Testis (tissue), 2 donors: ENCODE results near the gene EIF4G3.

Experiments used
- CTCF ChIP-seq, 3 experiments: fragments of 450-650 bp in 2 of 3; fragments of 200-600 bp in 1 of 3; sonication (generic) in 1 of 3; IDR thresholded peaks; one replicate each; pipeline ENCODE4 v1.5.1; 2016 to 2019; ENCODE audit warnings: antibody characterized with exemption in 3 of 3, mild to moderate bottlenecking in 2 of 3, moderate library complexity in 1 of 3
- POLR2A ChIP-seq: fragments of 450-650 bp; IDR thresholded peaks from one replicate; pipeline ENCODE4 v1.6.1; 2017; ENCODE audit warnings: antibody characterized with exemption, mild to moderate bottlenecking, moderate library complexity

GRCh38 chr1:21058035-21058793, 118.5 kb downstream of the EIF4G3 start:
- TF ChIP-seq CTCF (IDR thresholded peaks at IDR 0.05) (no peak), POLR2A (no peak)
